K562 (cell line): ENCODE measurements around the gene RPP38.

Experiments used
- HMG20A ChIP-seq: fragments of 450-650 bp; formaldehyde crosslinking; conservative IDR thresholded peaks from 2 replicates; pipeline ENCODE4 v1.4.0; 2020; ENCODE audit warnings: mild to moderate bottlenecking, mixed read lengths
- LEF1 ChIP-seq: fragments of 450-650 bp; IDR thresholded peaks from 2 replicates; pipeline ENCODE4 v1.6.1; 2016; ENCODE audit warnings: mild to moderate bottlenecking
- NCOR1 ChIP-seq: fragments of 450-650 bp; IDR thresholded peaks from 2 replicates; pipeline ENCODE4 v1.6.1; 2016; ENCODE audit warnings: mild to moderate bottlenecking, moderate library complexity
- PYGO2 ChIP-seq: fragments of 450-650 bp; IDR thresholded peaks from 2 replicates; pipeline ENCODE4 v1.6.1; 2016; ENCODE audit warnings: mild to moderate bottlenecking, missing genetic modification characterization, moderate library complexity, missing compliant biosample characterization
- SP1 ChIP-seq: sonication (generic); formaldehyde crosslinking; IDR thresholded peaks from 2 replicates; pipeline ENCODE4 v1.8.1; 2022; ENCODE audit warnings: mild to moderate bottlenecking, missing genetic modification reagents
- TCF7 ChIP-seq: sonication (generic); IDR thresholded peaks from 2 replicates; pipeline ENCODE4 v1.6.1; 2016; ENCODE audit warnings: antibody characterized with exemption, borderline replicate concordance
- TF ChIP-seq, protein P1 (sequence below), 2 experiments: fragments of 450-650 bp in 1 of 2; sonication (generic) in 1 of 2; formaldehyde crosslinking in 1 of 2; IDR thresholded peaks in 1 of 2; conservative IDR thresholded peaks in 1 of 2; 2 replicates each; pipeline versions ENCODE4 v1.6.1 to v1.8.1; 2016 to 2023; ENCODE audit warnings: mild to moderate bottlenecking in 2 of 2, moderate library complexity in 2 of 2, inconsistent platforms in 1 of 2, missing genetic modification reagents in 1 of 2
- TF ChIP-seq, protein P2 (sequence below): sonication (generic); formaldehyde crosslinking; IDR thresholded peaks from 2 replicates; pipeline ENCODE4 v1.8.1; 2023; ENCODE audit warnings: mild to moderate bottlenecking, missing genetic modification reagents
- TF ChIP-seq, protein P3 (sequence below): sonication (generic); formaldehyde crosslinking; IDR thresholded peaks from 2 replicates; pipeline ENCODE4 v1.8.0; 2022; ENCODE audit warnings: mild to moderate bottlenecking, low read depth, missing genetic modification reagents
- TF ChIP-seq, protein P4 (sequence below): sonication (generic); formaldehyde crosslinking; IDR thresholded peaks from 2 replicates; pipeline ENCODE4 v1.8.0; 2022; ENCODE audit warnings: mild to moderate bottlenecking, missing genetic modification reagents
- TF ChIP-seq, protein P5 (sequence below): sonication (generic); formaldehyde crosslinking; IDR thresholded peaks from 2 replicates; pipeline ENCODE4 v1.8.1; 2023; ENCODE audit warnings: missing genetic modification reagents, mild to moderate bottlenecking, borderline replicate concordance
- TF ChIP-seq, protein P6 (sequence below), 3 experiments: IDR thresholded peaks in 2 of 3; conservative IDR thresholded peaks in 1 of 3; 2 replicates each; pipeline ENCODE4 v1.5.1; 2011 to 2012; ENCODE audit warnings: low read length in 3 of 3, mild to moderate bottlenecking in 3 of 3, control low read depth in 2 of 3, improper control_type of control experiment in 1 of 3, inconsistent platforms in 1 of 3, low read depth in 1 of 3, mixed read lengths in 1 of 3, moderate library complexity in 1 of 3; ENCODE audit not compliant: insufficient read depth in 2 of 3

DNA sequence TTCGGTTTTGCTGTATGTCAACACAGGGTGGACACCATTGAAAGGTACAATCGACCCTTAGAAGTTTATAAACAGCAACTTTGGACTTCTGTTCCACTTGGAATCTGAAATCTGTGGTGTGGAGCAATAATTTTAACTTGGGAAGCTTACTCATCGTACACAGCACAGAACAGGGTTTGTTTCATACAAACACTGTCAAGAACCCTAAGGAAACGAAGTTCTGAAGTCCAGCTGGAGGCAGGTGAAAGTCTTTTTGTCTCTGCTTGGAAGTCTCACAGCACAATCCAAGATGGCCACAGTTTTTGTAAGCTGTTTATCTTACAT, 39.8 kb downstream of the RPP38 start:
- TF ChIP-seq NCOR1 (no peak), SP1 (CRISPR knock-in tag) (no peak), LEF1 (no peak), PYGO2 (no peak), HMG20A (no peak), TCF7 (no peak)
- TF ChIP-seq, protein P1, sequence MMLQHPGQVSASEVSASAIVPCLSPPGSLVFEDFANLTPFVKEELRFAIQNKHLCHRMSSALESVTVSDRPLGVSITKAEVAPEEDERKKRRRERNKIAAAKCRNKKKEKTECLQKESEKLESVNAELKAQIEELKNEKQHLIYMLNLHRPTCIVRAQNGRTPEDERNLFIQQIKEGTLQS (IDR thresholded peaks at IDR 0.05) = no peak
- TF ChIP-seq, protein P1 (CRISPR knock-in tag; conservative IDR thresholded peaks at IDR 0.05) = no peak
- TF ChIP-seq, protein P2, sequence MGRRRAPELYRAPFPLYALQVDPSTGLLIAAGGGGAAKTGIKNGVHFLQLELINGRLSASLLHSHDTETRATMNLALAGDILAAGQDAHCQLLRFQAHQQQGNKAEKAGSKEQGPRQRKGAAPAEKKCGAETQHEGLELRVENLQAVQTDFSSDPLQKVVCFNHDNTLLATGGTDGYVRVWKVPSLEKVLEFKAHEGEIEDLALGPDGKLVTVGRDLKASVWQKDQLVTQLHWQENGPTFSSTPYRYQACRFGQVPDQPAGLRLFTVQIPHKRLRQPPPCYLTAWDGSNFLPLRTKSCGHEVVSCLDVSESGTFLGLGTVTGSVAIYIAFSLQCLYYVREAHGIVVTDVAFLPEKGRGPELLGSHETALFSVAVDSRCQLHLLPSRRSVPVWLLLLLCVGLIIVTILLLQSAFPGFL (CRISPR knock-in tag) = no peak
- TF ChIP-seq, protein P3, sequence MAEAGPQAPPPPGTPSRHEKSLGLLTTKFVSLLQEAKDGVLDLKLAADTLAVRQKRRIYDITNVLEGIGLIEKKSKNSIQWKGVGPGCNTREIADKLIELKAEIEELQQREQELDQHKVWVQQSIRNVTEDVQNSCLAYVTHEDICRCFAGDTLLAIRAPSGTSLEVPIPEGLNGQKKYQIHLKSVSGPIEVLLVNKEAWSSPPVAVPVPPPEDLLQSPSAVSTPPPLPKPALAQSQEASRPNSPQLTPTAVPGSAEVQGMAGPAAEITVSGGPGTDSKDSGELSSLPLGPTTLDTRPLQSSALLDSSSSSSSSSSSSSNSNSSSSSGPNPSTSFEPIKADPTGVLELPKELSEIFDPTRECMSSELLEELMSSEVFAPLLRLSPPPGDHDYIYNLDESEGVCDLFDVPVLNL (CRISPR knock-in tag) = no peak
- TF ChIP-seq, protein P4, sequence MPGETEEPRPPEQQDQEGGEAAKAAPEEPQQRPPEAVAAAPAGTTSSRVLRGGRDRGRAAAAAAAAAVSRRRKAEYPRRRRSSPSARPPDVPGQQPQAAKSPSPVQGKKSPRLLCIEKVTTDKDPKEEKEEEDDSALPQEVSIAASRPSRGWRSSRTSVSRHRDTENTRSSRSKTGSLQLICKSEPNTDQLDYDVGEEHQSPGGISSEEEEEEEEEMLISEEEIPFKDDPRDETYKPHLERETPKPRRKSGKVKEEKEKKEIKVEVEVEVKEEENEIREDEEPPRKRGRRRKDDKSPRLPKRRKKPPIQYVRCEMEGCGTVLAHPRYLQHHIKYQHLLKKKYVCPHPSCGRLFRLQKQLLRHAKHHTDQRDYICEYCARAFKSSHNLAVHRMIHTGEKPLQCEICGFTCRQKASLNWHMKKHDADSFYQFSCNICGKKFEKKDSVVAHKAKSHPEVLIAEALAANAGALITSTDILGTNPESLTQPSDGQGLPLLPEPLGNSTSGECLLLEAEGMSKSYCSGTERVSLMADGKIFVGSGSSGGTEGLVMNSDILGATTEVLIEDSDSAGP (CRISPR knock-in tag) = no peak
- TF ChIP-seq, protein P5, sequence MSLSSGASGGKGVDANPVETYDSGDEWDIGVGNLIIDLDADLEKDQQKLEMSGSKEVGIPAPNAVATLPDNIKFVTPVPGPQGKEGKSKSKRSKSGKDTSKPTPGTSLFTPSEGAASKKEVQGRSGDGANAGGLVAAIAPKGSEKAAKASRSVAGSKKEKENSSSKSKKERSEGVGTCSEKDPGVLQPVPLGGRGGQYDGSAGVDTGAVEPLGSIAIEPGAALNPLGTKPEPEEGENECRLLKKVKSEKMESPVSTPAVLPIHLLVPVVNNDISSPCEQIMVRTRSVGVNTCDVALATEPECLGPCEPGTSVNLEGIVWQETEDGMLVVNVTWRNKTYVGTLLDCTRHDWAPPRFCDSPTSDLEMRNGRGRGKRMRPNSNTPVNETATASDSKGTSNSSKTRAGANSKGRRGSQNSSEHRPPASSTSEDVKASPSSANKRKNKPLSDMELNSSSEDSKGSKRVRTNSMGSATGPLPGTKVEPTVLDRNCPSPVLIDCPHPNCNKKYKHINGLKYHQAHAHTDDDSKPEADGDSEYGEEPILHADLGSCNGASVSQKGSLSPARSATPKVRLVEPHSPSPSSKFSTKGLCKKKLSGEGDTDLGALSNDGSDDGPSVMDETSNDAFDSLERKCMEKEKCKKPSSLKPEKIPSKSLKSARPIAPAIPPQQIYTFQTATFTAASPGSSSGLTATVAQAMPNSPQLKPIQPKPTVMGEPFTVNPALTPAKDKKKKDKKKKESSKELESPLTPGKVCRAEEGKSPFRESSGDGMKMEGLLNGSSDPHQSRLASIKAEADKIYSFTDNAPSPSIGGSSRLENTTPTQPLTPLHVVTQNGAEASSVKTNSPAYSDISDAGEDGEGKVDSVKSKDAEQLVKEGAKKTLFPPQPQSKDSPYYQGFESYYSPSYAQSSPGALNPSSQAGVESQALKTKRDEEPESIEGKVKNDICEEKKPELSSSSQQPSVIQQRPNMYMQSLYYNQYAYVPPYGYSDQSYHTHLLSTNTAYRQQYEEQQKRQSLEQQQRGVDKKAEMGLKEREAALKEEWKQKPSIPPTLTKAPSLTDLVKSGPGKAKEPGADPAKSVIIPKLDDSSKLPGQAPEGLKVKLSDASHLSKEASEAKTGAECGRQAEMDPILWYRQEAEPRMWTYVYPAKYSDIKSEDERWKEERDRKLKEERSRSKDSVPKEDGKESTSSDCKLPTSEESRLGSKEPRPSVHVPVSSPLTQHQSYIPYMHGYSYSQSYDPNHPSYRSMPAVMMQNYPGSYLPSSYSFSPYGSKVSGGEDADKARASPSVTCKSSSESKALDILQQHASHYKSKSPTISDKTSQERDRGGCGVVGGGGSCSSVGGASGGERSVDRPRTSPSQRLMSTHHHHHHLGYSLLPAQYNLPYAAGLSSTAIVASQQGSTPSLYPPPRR (CRISPR knock-in tag) = no peak
- TF ChIP-seq, protein P6, sequence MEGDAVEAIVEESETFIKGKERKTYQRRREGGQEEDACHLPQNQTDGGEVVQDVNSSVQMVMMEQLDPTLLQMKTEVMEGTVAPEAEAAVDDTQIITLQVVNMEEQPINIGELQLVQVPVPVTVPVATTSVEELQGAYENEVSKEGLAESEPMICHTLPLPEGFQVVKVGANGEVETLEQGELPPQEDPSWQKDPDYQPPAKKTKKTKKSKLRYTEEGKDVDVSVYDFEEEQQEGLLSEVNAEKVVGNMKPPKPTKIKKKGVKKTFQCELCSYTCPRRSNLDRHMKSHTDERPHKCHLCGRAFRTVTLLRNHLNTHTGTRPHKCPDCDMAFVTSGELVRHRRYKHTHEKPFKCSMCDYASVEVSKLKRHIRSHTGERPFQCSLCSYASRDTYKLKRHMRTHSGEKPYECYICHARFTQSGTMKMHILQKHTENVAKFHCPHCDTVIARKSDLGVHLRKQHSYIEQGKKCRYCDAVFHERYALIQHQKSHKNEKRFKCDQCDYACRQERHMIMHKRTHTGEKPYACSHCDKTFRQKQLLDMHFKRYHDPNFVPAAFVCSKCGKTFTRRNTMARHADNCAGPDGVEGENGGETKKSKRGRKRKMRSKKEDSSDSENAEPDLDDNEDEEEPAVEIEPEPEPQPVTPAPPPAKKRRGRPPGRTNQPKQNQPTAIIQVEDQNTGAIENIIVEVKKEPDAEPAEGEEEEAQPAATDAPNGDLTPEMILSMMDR (IDR thresholded peaks at IDR 0.05 in 2 of 3, conservative IDR thresholded peaks at IDR 0.05 in 1 of 3; ENCODE audit: insufficient read depth in 2 of 3, low read depth in 1 of 3, low read length in 3 of 3) = no peak
